Body of pancreas (tissue), 4 donors: ENCODE results near the gene EHMT1.

Experiments
- CTCF ChIP-seq, 7 experiments: fragments of 450-650 bp in 4 of 7; fragments of 200-600 bp in 3 of 7; sonication (generic) in 3 of 7; IDR thresholded peaks; one replicate each; pipeline ENCODE4 v1.5.1; 2016 to 2019; ENCODE audit warnings: antibody characterized with exemption in 7 of 7
- POLR2A ChIP-seq, 3 donors: fragments of 450-650 bp; IDR thresholded peaks; one replicate each; pipeline ENCODE4 v1.6.1; 2016; ENCODE audit warnings: antibody characterized with exemption in 3 of 3, mild to moderate bottlenecking in 2 of 3

GRCh38 chr9:137786511-137786920, 167.7 kb downstream of the EHMT1 start:
- TF ChIP-seq POLR2A (IDR thresholded peaks at IDR 0.05) (no peak), CTCF (IDR thresholded peaks at IDR 0.05) (no peak)
